Measurements from ENCODE around the gene SLC39A11. TPM values are rescaled to one million over a fixed set of nuclear protein-coding genes. Genes with fewer than 3 reads are reported as not detected.

Gene SLC39A11
- total RNA-seq, 1 experiment from 2014 or later: 15.2 TPM

DNA sequence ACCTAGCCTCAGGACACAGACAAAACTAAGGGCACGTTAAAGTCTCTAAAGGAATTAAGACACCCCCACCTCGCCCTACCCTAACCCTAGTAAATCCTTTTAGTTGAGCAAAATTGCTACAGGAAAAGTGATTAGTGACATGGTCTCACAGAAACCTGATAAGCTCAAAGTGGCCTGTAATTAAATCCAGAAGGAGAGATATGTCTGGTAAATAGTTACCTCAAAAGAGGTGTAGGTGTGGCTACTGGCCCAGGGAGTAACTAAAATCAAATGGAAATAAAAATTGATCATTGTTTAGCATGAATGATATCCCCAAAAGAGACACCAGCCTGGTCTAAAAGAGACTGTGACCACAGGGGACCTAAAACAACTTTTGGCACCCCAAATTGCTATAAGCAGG is 168.3 kb downstream of the SLC39A11 start:
- Histone ChIP-seq H3K9me3 (ENCODE audit: control insufficient read depth, low read depth, low read length) (no peaks in the 10 kb centered on the region), H4K91ac (ENCODE audit: insufficient read length, low read depth, low read length) (no peak overlapping the region), H2AK5ac (ENCODE audit: insufficient read length, low read length) (no peak overlapping the region), H2AFZ (ENCODE audit: low read length) (no peak overlapping the region), H3K23ac (ENCODE audit: insufficient read length, low read depth, low read length) (no peak overlapping the region), H3K18ac (ENCODE audit: insufficient read length, low read depth, low read length) (no peak overlapping the region), H2BK120ac (ENCODE audit: low read depth, low read length, poor library complexity, severe bottlenecking) (no peak overlapping the region), H4K8ac (replicated peaks; ENCODE audit: insufficient read length, low read depth, low read length) (no peak overlapping the region), H3K79me1 (ENCODE audit: insufficient read depth, low read depth, low read length, poor library complexity, severe bottlenecking) (no peaks in the 10 kb centered on the region), H3K27ac (ENCODE audit: insufficient read length, low read depth, low read length) (no peak overlapping the region), H3T11ph (ENCODE audit: low read length) (no peak overlapping the region), H4K20me1 (ENCODE audit: control insufficient read depth, insufficient read depth, insufficient read length) (no peaks in the 10 kb centered on the region), H3K9ac (ENCODE audit: extremely low read depth, insufficient read length, low read length) (no peak overlapping the region), H3K56ac (ENCODE audit: insufficient read length, low read depth, low read length) (no peak overlapping the region), H3K4me1 (ENCODE audit: insufficient read depth, low read length) (no peaks in the 10 kb centered on the region), H3K23me2 (ENCODE audit: insufficient read length, low read depth, low read length, poor library complexity, severe bottlenecking) (no peaks in the 10 kb centered on the region), H2BK12ac (ENCODE audit: insufficient read length, low read depth, low read length) (no peak overlapping the region), H2BK20ac (ENCODE audit: low read depth, low read length, poor library complexity, severe bottlenecking) (no peak overlapping the region), H3K79me2 (ENCODE audit: insufficient read depth, low read length) (no peaks in the 10 kb centered on the region), H3K27me3 (ENCODE audit: insufficient read depth, low read length) (no peaks in the 10 kb centered on the region), H2BK15ac (ENCODE audit: low read depth, low read length) (no peak overlapping the region), H2BK5ac (ENCODE audit: insufficient read length, low read length) (no peak overlapping the region), H3K14ac (ENCODE audit: insufficient read depth, low read length) (no peak overlapping the region), H3K4ac (ENCODE audit: low read depth, low read length) (no peak overlapping the region), H4K5ac (ENCODE audit: insufficient read length, low read depth, low read length) (no peak overlapping the region), H3K4me2 (ENCODE audit: insufficient read depth, insufficient read length, low read length) (no peak overlapping the region)
- DNase-seq: no peak
- H3K36me3 Mint-ChIP-seq (ENCODE audit: insufficient read depth in 1 of 3, low read depth in 3 of 3): no peaks in the 10 kb centered on the region
- no CpG with 5 or more reads among the region's 2 CpGs for WGBS (ENCODE audit: extremely low coverage, insufficient read length, low lambda C conversion rate)
- H3K27me3 Mint-ChIP-seq (ENCODE audit: low read depth): no peaks in the 10 kb centered on the region
- no peak overlapping the region for H3K27ac Mint-ChIP-seq
- no peak overlapping the region for H3K4me3 Mint-ChIP-seq
- no peaks in the 10 kb centered on the region for H3K4me1 Mint-ChIP-seq
- TF ChIP-seq, protein P1, sequence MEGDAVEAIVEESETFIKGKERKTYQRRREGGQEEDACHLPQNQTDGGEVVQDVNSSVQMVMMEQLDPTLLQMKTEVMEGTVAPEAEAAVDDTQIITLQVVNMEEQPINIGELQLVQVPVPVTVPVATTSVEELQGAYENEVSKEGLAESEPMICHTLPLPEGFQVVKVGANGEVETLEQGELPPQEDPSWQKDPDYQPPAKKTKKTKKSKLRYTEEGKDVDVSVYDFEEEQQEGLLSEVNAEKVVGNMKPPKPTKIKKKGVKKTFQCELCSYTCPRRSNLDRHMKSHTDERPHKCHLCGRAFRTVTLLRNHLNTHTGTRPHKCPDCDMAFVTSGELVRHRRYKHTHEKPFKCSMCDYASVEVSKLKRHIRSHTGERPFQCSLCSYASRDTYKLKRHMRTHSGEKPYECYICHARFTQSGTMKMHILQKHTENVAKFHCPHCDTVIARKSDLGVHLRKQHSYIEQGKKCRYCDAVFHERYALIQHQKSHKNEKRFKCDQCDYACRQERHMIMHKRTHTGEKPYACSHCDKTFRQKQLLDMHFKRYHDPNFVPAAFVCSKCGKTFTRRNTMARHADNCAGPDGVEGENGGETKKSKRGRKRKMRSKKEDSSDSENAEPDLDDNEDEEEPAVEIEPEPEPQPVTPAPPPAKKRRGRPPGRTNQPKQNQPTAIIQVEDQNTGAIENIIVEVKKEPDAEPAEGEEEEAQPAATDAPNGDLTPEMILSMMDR (conservative IDR thresholded peaks at IDR 0.05): no peak
- H3K9me3 Mint-ChIP-seq: no peaks in the 10 kb centered on the region
